ENCODE results near the gene EXOSC6.
"Not testable (repeated sequence)": the region's sequence is repeated elsewhere in the genome, so short reads cannot be mapped to it uniquely, and the experiment has no call there.

DNA sequence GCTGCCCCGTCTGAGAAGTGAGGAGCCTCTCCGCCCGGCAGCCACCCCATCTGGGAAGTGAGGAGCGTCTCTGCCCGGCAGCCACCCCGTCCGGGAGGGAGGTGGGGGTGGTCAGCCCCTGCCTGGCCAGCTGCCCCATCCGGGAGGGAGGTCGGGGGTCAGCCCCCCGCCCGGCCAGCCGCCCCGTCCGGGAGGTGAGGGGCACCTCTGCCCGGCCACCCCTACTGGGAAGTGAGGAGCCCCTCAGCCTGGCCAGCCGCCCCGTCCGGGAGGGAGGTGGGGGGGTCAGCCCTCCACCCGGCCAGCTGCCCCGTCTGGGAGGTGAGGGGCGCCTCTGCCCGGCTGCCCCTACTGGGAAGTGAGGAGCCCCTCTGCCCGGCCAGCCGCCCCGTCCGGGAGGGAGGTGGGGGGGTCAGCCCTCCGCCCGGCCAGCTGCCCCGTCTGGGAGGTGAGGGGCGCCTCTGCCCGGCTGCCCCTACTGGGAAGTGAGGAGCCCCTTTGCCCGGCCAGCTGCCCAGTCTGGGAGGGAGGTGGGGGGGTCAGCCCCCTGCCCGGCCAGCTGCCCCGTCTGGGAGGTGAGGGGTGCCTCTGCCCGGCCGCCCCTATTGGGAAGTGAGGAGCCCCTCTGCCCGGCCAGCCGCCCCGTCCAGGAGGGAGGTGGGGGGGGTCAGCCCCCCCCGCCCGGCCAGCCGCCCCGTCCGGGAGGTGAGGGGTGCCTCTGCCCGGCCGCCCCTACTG lies 46.9 kb downstream of the EXOSC6 start:
- TF ChIP-seq POLR2AphosphoS5, POLR2A (IDR thresholded peaks at IDR 0.05): not testable (repeated sequence)
- TF ChIP-seq, protein P1, sequence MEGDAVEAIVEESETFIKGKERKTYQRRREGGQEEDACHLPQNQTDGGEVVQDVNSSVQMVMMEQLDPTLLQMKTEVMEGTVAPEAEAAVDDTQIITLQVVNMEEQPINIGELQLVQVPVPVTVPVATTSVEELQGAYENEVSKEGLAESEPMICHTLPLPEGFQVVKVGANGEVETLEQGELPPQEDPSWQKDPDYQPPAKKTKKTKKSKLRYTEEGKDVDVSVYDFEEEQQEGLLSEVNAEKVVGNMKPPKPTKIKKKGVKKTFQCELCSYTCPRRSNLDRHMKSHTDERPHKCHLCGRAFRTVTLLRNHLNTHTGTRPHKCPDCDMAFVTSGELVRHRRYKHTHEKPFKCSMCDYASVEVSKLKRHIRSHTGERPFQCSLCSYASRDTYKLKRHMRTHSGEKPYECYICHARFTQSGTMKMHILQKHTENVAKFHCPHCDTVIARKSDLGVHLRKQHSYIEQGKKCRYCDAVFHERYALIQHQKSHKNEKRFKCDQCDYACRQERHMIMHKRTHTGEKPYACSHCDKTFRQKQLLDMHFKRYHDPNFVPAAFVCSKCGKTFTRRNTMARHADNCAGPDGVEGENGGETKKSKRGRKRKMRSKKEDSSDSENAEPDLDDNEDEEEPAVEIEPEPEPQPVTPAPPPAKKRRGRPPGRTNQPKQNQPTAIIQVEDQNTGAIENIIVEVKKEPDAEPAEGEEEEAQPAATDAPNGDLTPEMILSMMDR (IDR thresholded peaks at IDR 0.05): not testable (repeated sequence)
